Amniotic epithelial cell (primary cell): ENCODE measurements around the gene TDRD15.
"Not testable (repeated sequence)": the region's sequence is repeated elsewhere in the genome, so short reads cannot be mapped to it uniquely, and the experiment has no call there.

ENCODE experiments used
- DNase-seq: peaks from one replicate; pipeline ENCODE4 v3.0.0-alpha.2; 2010; ENCODE audit warnings: low read depth

Gene TDRD15

DNA sequence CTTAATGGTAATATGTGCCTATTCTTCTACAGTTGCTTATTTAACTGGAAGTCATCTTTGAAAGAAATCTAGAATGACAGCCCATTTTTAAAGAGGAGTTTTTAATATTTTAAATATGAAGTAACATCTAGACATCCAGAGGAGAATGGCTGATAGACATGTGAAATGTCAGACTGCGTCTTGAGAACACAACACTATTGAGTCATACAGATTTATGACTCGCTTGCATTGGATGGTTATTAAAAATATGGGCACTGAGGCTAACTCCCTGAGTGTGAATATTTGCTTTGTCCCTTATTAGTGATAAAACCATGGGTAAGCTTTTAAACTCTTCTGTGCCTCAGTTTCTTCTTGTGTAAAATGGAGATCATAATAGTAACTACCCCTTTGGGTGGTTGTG is 22.9 kb downstream of the TDRD15 start:
- no peak for DNase-seq

GRCh38 chr2:21148718-21149117 is 24.9 kb downstream of the TDRD15 start:
- DNase-seq: no peak

GRCh38 chr2:21151234-21151633 is 27.5 kb downstream of the TDRD15 start:
- DNase-seq: not testable (repeated sequence)

DNA sequence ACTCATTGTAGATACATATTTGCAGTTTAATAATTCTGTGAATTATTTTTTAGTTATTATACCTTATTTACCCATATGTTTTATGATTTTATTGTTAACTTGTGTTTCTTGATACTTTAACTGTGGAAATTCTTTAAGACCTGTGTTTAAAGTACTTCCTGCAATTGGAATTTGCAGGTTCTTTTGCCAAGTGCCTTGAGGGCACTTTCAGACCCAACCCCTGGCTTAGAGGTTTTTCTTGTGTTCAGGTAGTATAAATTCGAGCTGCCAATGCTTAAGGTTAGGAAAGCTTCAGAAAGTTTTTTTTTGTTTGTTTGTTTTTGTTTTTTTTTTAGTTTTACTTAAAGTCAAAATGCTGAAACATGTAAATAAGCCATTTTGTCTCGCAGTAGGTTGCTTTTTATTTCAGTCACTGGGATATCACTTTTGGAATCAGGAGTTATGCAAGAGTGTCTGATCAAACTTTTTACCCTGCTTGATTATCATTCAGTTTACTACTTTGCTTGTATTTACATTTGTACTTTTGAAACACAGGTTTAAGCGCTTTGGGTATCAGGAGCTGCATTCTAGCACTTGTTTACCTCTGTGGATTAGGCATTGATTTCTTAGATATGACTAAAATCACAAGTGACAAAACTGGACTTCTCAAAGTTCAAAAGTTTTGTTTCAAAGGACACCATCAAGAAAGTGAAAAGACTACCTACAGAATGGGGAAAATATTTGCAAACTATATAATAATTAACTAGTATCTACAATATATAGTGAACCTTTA is 31.8 kb downstream of the TDRD15 start:
- no peak for DNase-seq

DNA sequence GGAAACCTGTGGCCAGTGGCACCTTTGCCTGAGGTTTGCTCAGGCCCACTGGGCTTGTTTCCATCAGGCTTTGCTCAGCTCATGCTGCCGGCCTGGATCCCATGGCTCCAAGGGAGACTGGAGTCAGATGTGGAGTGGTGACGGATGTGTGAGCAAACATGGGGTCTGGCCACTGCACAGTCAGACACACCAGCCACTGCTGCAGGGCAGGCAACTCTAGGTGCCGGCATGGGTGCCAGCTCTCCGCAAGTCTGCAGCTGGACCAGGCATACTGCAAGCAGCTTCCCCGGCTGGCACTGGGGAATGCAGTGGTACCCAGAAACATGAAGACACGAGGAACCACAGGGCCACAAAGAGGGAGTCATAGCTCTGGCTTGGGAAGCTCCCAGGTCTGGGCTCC is 37.4 kb downstream of the TDRD15 start:
- no peak for DNase-seq

DNA sequence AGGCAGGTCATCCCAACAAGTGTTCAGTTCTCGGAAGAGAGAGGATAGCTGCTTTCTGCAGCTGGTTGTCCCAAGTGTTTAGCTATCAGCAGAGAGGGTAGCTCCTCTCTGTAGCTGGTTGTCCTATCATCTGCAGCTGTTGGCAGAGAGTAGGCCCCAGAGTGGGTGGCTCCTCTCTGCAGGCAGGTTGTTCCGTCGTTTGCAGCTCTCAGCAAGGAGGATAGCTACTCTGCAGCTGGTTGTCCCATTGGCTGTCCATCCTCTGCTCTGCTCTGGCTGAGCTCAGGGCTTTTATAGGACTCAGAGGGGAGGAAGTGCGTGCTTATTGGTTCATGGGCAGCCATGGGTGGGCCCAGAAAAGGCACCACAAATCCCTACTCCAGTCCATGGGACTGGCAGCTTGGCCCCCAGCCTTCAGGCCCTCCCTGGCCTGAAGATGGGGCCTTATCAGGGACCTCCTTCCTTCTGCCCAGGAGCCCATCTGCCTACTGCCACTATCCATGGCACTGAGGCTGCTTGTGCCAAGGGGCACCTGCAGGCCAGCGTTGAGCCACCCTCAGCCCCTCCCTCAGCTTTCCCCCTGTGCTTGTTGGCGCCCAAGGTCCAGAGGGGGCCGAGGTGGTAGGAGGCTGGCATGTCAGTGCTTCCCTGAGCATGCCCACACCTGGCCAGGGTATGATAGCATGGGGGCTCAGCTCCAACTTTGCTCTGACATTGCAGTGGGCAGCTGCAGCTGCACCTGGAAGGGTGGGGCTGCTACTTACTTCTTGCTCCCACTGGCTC is 38.3 kb downstream of the TDRD15 start:
- DNase-seq: no peak

- no peak for DNase-seq
These were observed 38.8 kb downstream of the TDRD15 start for GRCh38 chr2:21162615-21162878.

DNA sequence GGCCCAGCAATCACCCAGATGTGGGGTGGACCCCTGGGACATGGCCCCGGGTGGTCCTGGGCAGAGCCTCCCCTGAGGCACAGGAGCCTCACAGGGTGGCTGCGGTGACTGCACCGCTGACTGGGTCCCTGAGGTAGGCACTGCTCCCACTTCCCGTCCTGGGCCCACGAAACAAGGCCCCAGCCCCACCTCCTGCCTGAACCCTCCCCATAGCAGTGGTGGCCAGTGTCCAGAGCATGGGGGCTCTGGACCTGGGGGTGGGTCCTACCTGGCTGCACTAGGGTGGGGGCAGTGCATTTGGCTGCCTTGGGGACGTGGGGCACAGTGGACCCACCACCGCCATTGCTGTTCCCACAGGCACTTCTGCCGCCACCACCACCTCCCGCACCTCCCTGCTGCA is 39.4 kb downstream of the TDRD15 start:
- no peak for DNase-seq

DNA sequence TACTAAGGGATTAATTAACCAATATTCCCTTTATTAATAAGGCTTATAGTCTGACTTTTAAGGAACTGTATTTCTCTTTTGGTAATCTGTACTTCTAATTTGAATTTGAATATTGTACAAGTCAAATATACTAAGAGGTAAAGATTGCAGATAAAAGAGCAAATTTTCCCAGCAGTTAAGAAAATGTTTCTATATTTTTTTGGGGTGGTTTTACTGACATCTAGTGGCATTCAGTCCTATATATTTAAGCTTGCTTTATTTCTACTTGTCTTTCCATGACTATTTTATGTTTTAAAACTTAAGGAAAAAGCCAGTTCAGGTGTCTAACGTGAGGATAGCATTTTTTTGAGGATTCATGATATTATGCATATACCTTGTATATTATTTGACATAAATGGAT is 41.6 kb downstream of the TDRD15 start:
- DNase-seq: no peak

GRCh38 chr2:21175895-21176646 is 52.3 kb downstream of the TDRD15 start:
- DNase-seq: no peak

DNA sequence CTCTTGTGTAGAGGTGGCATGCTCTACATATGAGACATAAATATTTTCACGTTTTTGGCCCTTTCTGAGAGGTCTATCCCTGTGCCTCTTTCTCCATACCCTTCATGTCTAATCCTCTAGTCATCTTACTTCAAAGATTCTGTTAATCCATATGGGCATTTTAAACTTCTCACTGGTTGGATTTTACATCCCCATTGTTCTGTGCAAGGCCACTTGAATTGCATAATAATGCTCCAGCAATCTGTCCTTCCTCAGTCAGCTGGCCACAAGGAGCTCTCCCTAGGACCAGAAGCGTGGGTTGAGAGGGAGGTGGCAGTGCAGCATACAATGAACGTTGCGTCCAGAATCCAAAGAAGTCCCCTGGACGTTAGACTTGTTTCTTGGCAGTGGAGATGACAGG is 58.2 kb downstream of the TDRD15 start:
- DNase-seq: no peak

DNA sequence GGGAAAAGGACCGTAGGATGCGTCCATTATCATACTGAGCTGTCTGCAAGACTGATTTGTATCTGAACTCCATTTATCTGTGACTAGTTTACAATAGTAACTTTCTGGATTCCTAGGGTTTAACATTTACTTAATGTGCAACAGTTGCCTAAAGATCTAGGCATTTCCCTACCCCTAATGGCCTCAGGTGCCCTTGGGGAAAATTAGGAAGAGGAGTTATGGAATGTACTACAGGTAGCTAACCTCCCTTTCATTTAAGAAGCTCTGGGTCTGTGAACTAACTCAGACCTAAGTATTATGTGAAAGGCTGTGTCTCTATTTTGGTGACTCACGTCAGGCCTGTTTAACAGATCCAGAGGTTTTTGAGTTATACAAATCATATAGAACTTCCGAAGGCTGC is 59.5 kb downstream of the TDRD15 start:
- DNase-seq: no peak

DNA sequence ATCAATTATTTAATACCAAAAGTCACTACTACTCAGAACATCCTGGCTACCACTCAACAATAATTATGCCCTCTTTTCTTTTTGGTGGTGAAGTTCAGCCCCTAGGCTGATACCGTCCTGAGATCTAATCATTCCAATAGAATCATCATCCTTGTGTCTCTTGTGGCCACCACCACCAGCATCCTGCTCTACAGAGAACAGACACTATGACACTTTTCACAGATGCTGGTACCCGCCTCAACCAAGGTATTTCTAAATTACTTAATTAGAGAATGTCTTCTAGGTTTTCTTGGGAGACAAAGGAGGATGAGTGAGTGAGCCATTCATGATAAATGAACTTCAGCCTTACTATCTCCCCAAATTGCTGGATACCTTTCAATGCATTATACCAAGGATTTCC is 60.0 kb downstream of the TDRD15 start:
- DNase-seq: no peak

GRCh38 chr2:21191535-21191934 is 67.8 kb downstream of the TDRD15 start:
- no peak for DNase-seq
